HEK293T (cell line): ENCODE measurements around the gene CENPM.

Source experiments
- BHLHE40 ChIP-seq: fragments of 450-650 bp; IDR thresholded peaks from 2 replicates; pipeline ENCODE4 v1.6.1; 2016; ENCODE audit warnings: mild to moderate bottlenecking, moderate library complexity, borderline replicate concordance
- FOXA1 ChIP-seq: fragments of 450-650 bp; IDR thresholded peaks from 2 replicates; pipeline ENCODE4 v1.6.1; 2016; ENCODE audit warnings: mild to moderate bottlenecking
- FOXK2 ChIP-seq: fragments of 450-650 bp; IDR thresholded peaks from 2 replicates; pipeline ENCODE4 v1.6.1; 2016; ENCODE audit warnings: mild to moderate bottlenecking
- FOXM1 ChIP-seq: fragments of 450-650 bp; IDR thresholded peaks from 2 replicates; pipeline ENCODE4 v1.6.1; 2017; ENCODE audit warnings: mild to moderate bottlenecking, borderline replicate concordance
- LEF1 ChIP-seq: fragments of 450-650 bp; IDR thresholded peaks from 2 replicates; pipeline ENCODE4 v1.6.1; 2017; ENCODE audit warnings: mild to moderate bottlenecking, borderline replicate concordance
- SP1 ChIP-seq: fragments of 450-650 bp; IDR thresholded peaks from 2 replicates; pipeline ENCODE4 v1.6.1; 2017

GRCh38 chr22:41920271-41920976, 26.5 kb downstream of the CENPM start:
- TF ChIP-seq LEF1 (no peak), FOXM1 (no peak), FOXA1 (no peak), BHLHE40 (no peak), SP1 (no peak), FOXK2 (no peak)
